HL-60 (cell line): ENCODE data around the gene GARIN5B.

Experiments used
- DNase-seq, 2 experiments: peaks; one replicate each; pipeline ENCODE4 v3.0.0-alpha.2; 2010 to 2020; ENCODE audit warnings: low read depth in 1 of 2, low spot score in 1 of 2
- H3K27ac ChIP-seq: fragments of 250-450 bp; sonication (Bioruptor Pico); replicated peaks from 2 replicates; pipeline ENCODE4 v1.5.1; 2020; ENCODE audit warnings: mild to moderate bottlenecking, moderate library complexity
- H3K27me3 ChIP-seq: fragments of 250-450 bp; sonication (Bioruptor Pico); 2 replicates; pipeline ENCODE4 v1.5.1; 2021; ENCODE audit warnings: mild to moderate bottlenecking, moderate library complexity; ENCODE audit not compliant: insufficient read depth, poor library complexity, severe bottlenecking
- H3K4me3 ChIP-seq: replicated peaks from 2 replicates; pipeline ENCODE4 v1.5.1; 2011; ENCODE audit warnings: mild to moderate bottlenecking, control low read depth, low read length; ENCODE audit not compliant: insufficient read depth
- CTCF ChIP-seq: IDR thresholded peaks from one replicate; pipeline ENCODE4 v1.5.1; 2011; ENCODE audit warnings: low read length, control low read depth, inconsistent platforms; ENCODE audit not compliant: insufficient read depth
- GABPA ChIP-seq: IDR thresholded peaks from 2 replicates; pipeline ENCODE4 v1.6.1; 2012; ENCODE audit warnings: low read depth
- POLR2AphosphoS5 ChIP-seq: IDR thresholded peaks from 2 replicates; pipeline ENCODE4 v1.6.1; 2012; ENCODE audit warnings: low read depth
- REST ChIP-seq: IDR thresholded peaks from 2 replicates; pipeline ENCODE4 v1.6.1; 2012; ENCODE audit warnings: low read depth; ENCODE audit not compliant: insufficient replicate concordance
- SPI1 ChIP-seq: IDR thresholded peaks from 2 replicates; pipeline ENCODE4 v1.6.1; 2012; ENCODE audit warnings: low read depth, mild to moderate bottlenecking, borderline replicate concordance

Gene GARIN5B

GRCh38 chr19:55347442-55348009 is 15.5 kb downstream of the GARIN5B start:
- no peak for DNase-seq
- Histone ChIP-seq H3K4me3 (no peak overlapping the region), H3K27ac (no peak overlapping the region), H3K27me3 (peaks cover 4% of the 10 kb centered on the region)
- no peak for TF ChIP-seq SPI1
- TF ChIP-seq REST: no peak
- no peak for TF ChIP-seq GABPA
- no peak for TF ChIP-seq POLR2AphosphoS5
- TF ChIP-seq CTCF: no peak

GRCh38 chr19:55346725-55347441 is 16.2 kb downstream of the GARIN5B start:
- no peak overlapping the region for H3K4me3 ChIP-seq
- no peak overlapping the region for H3K27ac ChIP-seq
- TF ChIP-seq GABPA (no peak), REST (no peak), SPI1 (no peak)
- no peak for DNase-seq
- no peaks in the 10 kb centered on the region for H3K27me3 ChIP-seq

GRCh38 chr19:55345818-55346724 is 17.0 kb downstream of the GARIN5B start:
- H3K4me3 ChIP-seq: no peak overlapping the region
- DNase-seq: no peak
- TF ChIP-seq CTCF: no peak
- no peak overlapping the region for H3K27ac ChIP-seq
- no peaks in the 10 kb centered on the region for H3K27me3 ChIP-seq

GRCh38 chr19:55345101-55345817 is 17.8 kb downstream of the GARIN5B start:
- no peak for DNase-seq
- TF ChIP-seq CTCF (no peak), POLR2AphosphoS5 (no peak), SPI1 (no peak), GABPA (no peak), REST (no peak)
- no peak overlapping the region for H3K27ac ChIP-seq
- no peak overlapping the region for H3K4me3 ChIP-seq
- no peaks in the 10 kb centered on the region for H3K27me3 ChIP-seq
